ENCODE data around the gene SNCG. TPM values are rescaled to one million over a fixed set of nuclear protein-coding genes. Genes with fewer than 3 reads are reported as not detected.
"Not testable (repeated sequence)": the region's sequence is repeated elsewhere in the genome, so short reads cannot be mapped to it uniquely, and the experiment has no call there.

The SNCG gene
- total RNA-seq, 1 experiment from 2014 or later = 99.4 TPM

DNA sequence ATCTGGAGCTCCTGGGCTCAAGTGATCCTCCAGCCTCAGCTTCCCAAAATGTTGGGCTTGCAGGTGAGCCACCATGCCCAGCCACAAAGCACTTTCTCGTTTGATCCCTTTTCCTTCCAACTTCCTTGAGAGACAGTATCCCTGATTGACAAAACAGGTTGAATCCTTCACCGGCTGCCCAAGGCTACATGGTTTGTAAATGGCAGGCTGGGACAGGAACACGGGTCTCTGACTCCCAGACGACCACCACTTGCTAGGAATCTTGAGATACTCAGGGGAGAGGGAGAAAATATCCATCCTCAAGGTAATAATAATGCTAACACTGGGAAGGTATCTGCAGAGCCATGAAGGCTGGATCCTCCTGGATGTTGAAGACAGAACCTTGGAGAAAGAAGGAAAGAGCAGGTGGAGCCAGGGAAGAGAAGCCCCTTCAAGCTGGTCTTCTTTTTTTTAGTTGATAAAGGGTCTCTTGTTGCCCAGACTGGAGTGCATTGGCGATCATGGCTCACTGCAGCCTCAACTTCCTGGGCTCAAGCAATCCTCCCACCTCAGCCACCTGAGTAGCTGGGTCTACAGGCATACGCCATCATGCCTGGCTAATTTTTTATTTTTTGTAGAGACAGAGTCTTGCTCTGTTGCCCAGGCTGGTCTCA is 20.8 kb upstream of the SNCG start:
- Histone ChIP-seq H4K20me1 (ENCODE audit: insufficient read depth) (no peaks in the 10 kb centered on the region), H3K4me3 (no peak overlapping the region), H3K79me2 (ENCODE audit: low read depth) (no peaks in the 10 kb centered on the region), H2AFZ (no peak overlapping the region), H3F3A (ENCODE audit: insufficient read depth, low read depth) (peaks cover 4% of the 10 kb centered on the region; the same call in 1 of the 2 replicates), H3K9me3 (ENCODE audit: insufficient read depth, low read depth) (no peaks in the 10 kb centered on the region), H3K27me3 (ENCODE audit: insufficient read depth, low read depth) (no peaks in the 10 kb centered on the region), H3K4me1 (replicated peaks; ENCODE audit: insufficient read depth) (peaks cover 8% of the 10 kb centered on the region; the same call in 1 of the 2 replicates), H3K27ac (no peak overlapping the region), H3K36me3 (ENCODE audit: low read depth) (no peaks in the 10 kb centered on the region), H3K4me2 (no peak overlapping the region), H3K9me2 (ENCODE audit: insufficient read depth) (no peaks in the 10 kb centered on the region)
- CTCF ChIA-PET = interaction anchor here (0.6 to 1.0 kb wide), 2 partner anchors 22 to 409 kb away, joined by 3 read pairs; no protein-coding TSS in a partner anchor
- TF ChIP-seq EZH2 (IDR thresholded peaks at IDR 0.05; ENCODE audit: low read depth) = no peak
- TF ChIP-seq, protein P1, sequence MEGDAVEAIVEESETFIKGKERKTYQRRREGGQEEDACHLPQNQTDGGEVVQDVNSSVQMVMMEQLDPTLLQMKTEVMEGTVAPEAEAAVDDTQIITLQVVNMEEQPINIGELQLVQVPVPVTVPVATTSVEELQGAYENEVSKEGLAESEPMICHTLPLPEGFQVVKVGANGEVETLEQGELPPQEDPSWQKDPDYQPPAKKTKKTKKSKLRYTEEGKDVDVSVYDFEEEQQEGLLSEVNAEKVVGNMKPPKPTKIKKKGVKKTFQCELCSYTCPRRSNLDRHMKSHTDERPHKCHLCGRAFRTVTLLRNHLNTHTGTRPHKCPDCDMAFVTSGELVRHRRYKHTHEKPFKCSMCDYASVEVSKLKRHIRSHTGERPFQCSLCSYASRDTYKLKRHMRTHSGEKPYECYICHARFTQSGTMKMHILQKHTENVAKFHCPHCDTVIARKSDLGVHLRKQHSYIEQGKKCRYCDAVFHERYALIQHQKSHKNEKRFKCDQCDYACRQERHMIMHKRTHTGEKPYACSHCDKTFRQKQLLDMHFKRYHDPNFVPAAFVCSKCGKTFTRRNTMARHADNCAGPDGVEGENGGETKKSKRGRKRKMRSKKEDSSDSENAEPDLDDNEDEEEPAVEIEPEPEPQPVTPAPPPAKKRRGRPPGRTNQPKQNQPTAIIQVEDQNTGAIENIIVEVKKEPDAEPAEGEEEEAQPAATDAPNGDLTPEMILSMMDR (conservative IDR thresholded peaks at IDR 0.05) = no peak
- DNase-seq = no peak
- BruUV-seq (replicated peaks) = no TSS peak
- POLR2A ChIA-PET (ENCODE audit: unreplicated experiment) = no interaction called here
- intact Hi-C loops (cut with micrococcal nuclease; ENCODE audit: unreplicated experiment) = loop anchor here (2.0 kb wide), 1 partner anchor 249 kb away; no protein-coding TSS in a partner anchor

DNA sequence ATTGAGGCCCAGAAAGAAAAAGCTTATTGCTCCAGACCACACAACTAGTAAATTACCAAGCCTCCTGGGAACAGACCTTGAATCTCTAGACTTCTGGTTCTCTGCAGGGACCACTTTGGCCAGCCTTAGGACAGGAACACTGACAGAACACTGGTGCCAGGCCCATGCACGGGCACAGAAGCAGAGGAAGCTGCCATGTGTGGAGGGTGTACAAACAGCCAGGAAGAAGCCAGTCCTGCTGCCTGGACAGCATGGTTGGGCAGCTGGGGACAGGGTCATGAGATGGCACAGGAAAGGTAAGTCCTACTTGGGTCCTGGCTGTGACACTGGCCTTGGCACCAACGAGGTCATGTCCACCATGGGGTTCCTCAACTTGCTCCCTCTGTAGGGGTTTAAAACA is 20.1 kb upstream of the SNCG start:
- Histone ChIP-seq H3K4me1 (replicated peaks; ENCODE audit: insufficient read depth) (peaks cover 8% of the 10 kb centered on the region; the same call in 1 of the 2 replicates), H3K4me2 (no peak overlapping the region), H2AFZ (no peak overlapping the region), H3K9me2 (ENCODE audit: insufficient read depth) (no peaks in the 10 kb centered on the region), H3K27ac (no peak overlapping the region), H3K9me3 (ENCODE audit: insufficient read depth, low read depth) (no peaks in the 10 kb centered on the region), H3F3A (ENCODE audit: insufficient read depth, low read depth) (peaks cover 4% of the 10 kb centered on the region; the same call in 1 of the 2 replicates), H3K79me2 (ENCODE audit: low read depth) (no peaks in the 10 kb centered on the region), H3K36me3 (ENCODE audit: low read depth) (no peaks in the 10 kb centered on the region), H4K20me1 (ENCODE audit: insufficient read depth) (no peaks in the 10 kb centered on the region), H3K27me3 (ENCODE audit: insufficient read depth, low read depth) (no peaks in the 10 kb centered on the region), H3K4me3 (no peak overlapping the region)
- ChIA-PET CTCF (interaction anchor here (1.0 kb wide), 1 partner anchor 22 kb away, joined by 3 read pairs; no protein-coding TSS in a partner anchor), POLR2A (ENCODE audit: unreplicated experiment) (no interaction called here)
- no peak for DNase-seq
- no peak for TF ChIP-seq EZH2 (IDR thresholded peaks at IDR 0.05; ENCODE audit: low read depth)
- TF ChIP-seq, protein P1 (conservative IDR thresholded peaks at IDR 0.05) = no peak
- intact Hi-C loops (cut with micrococcal nuclease; ENCODE audit: unreplicated experiment) = loop anchor here (2.0 kb wide), 1 partner anchor 249 kb away; no protein-coding TSS in a partner anchor
- BruUV-seq (replicated peaks) = no TSS peak

DNA sequence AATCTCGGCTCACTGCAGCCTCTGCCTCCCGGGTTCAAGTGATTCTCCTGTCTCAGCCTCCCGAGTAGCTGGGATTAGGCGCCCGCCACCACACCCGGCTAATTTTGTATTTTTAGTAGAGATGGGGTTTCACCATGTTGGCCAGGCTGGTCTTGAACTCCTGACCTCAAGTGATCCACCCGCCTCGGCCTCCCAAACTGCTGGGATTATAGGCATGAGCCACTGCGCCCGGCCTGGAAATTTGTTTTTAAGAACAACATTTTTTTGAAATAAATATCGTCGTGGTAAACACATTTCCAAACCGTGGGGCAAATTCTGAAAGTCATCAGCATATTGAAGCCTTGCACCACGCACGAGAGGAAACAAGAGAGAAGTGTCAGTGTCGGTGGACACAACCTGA is 18.3 kb upstream of the SNCG start:
- H3K27me3 ChIP-seq (ENCODE audit: insufficient read depth, low read depth); intact Hi-C loops (cut with micrococcal nuclease; ENCODE audit: unreplicated experiment); H3F3A ChIP-seq (ENCODE audit: insufficient read depth, low read depth); H3K9me2 ChIP-seq (ENCODE audit: insufficient read depth); H3K4me3 ChIP-seq; H3K27ac ChIP-seq; H3K9me3 ChIP-seq (ENCODE audit: insufficient read depth, low read depth); H3K4me2 ChIP-seq; H3K79me2 ChIP-seq (ENCODE audit: low read depth); BruUV-seq (replicated peaks); DNase-seq; H2AFZ ChIP-seq; H3K36me3 ChIP-seq (ENCODE audit: low read depth); H4K20me1 ChIP-seq (ENCODE audit: insufficient read depth): not testable (repeated sequence)
- peaks cover 13% of the 10 kb centered on the region for H3K4me1 ChIP-seq (replicated peaks; ENCODE audit: insufficient read depth)
- CTCF ChIA-PET = interaction anchor here (0.5 to 0.6 kb wide), 2 partner anchors 30 to 336 kb away, joined by 3 to 4 read pairs; no protein-coding TSS in a partner anchor
- POLR2A ChIA-PET (ENCODE audit: unreplicated experiment) = interaction anchor here (0.6 to 0.7 kb wide), 2 partner anchors 30 to 228 kb away, joined by 4 to 16 read pairs; no protein-coding TSS in a partner anchor

All from PC-9 (cell line).